K562 (cell line): ENCODE measurements around the gene ISLR2.

Source experiments
- CTCF ChIP-seq, 3 experiments: IDR thresholded peaks in 2 of 3; conservative IDR thresholded peaks in 1 of 3; 2 replicates each; pipeline ENCODE4 v1.5.1; 2011 to 2012; ENCODE audit warnings: low read length in 3 of 3, mild to moderate bottlenecking in 3 of 3, control low read depth in 2 of 3, improper control_type of control experiment in 1 of 3, inconsistent platforms in 1 of 3, low read depth in 1 of 3, mixed read lengths in 1 of 3, moderate library complexity in 1 of 3; ENCODE audit not compliant: insufficient read depth in 2 of 3
- USF2 ChIP-seq: sonication (generic); formaldehyde crosslinking; IDR thresholded peaks from 2 replicates; pipeline ENCODE4 v1.5.0; 2020; ENCODE audit warnings: missing genetic modification reagents

DNA sequence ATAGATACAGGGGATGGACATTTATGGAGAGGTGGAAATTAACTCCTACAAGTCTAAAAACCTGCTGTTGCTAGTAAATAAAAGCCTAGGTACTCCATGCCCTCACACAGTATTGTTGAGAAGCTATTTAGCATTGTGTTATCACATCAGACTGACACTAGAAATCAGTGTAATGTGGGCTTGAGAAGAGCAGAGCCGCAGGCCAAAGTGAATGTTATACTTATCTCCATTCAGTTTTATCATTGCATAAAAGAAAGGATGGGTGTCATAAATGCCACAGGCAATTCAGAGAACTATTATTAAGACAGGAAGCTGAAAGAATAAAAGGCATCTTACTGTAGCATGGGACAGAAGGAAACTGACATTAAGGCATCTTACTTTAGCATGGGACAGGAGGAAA is 29.4 kb downstream of the ISLR2 start:
- TF ChIP-seq CTCF (IDR thresholded peaks at IDR 0.05 in 2 of 3, conservative IDR thresholded peaks at IDR 0.05 in 1 of 3; ENCODE audit: insufficient read depth in 2 of 3, low read depth in 1 of 3, low read length in 3 of 3): no peak
- TF ChIP-seq USF2 (CRISPR knock-in tag): no peak
